ENCODE data around the gene ITGA7.

ITGA7 gene

GRCh38 chr12:55729819-55730818 is 22.4 kb upstream of the ITGA7 start:
- H3K36me3 ChIP-seq (ENCODE audit: control insufficient read depth, insufficient read depth, low read length): peaks cover 2% of the 10 kb centered on the region
- peak; percentile 66 for DNase-seq (ENCODE audit: extremely low read depth, insufficient read length)
- H3K27me3 ChIP-seq (replicated peaks; ENCODE audit: control insufficient read depth, insufficient read depth, low read length): no peaks in the 10 kb centered on the region
- H3K4me3 ChIP-seq (replicated peaks; ENCODE audit: low read depth, low read length): peak overlapping the region; percentile 88
- TF ChIP-seq CTCF (IDR thresholded peaks at IDR 0.05; ENCODE audit: insufficient read depth, low read length, poor library complexity, severe bottlenecking): no peak

DNA sequence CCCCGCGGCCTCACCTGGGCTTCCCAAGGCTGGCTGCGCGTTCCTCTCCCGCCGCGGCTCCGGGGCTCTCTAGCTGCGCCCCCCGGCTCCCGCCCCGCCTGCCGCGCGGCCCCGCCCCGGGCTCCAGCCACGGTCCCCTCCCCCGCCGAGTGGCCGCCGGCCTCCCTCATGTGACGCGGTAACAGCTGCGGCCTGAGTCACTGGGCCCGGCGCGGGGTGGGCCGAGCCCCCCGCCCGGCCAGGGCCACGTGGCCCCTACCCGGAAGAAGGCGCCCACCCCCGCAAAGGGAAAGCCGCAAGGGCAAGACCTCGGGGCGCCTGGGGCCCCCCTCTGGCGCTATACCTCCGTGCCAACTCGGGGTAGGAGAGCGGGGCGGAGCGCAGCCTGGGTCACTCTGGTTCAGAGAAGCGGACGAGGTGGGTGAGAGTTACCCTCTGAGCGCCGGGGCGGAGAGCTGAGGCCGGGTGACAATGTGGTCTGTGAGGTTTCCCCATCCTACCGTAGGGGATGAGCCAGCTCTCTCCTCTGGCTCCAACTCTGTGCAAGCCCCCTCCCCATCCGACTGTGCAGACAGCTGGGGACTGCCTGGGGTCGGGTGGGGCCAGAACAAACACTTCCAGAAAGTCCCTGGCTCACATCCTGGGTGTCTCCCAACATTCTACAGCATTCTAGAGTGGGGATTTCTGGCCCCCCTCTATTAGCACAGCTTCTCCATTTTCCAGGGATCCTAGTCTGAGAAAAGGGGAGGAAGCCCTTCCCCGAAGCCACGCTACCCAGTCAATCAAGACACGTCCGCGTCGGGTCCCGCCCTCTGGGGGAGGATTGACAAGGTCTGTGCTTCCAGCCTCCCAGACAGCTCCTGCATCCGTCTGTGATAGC is 21.5 kb upstream of the ITGA7 start, which contains the start of gene CD63:
CD63 (minus strand) TSS at position 71 of the 880 bp plus-strand sequence. CDS start 668 bp downstream, outside the sequence.
- H3K27me3 ChIP-seq (replicated peaks; ENCODE audit: control insufficient read depth, insufficient read depth, low read length): no peaks in the 10 kb centered on the region
- H3K36me3 ChIP-seq (ENCODE audit: control insufficient read depth, insufficient read depth, low read length): peaks cover 6% of the 10 kb centered on the region
- peak; percentile 16 for TF ChIP-seq CTCF (IDR thresholded peaks at IDR 0.05; ENCODE audit: insufficient read depth, low read length, poor library complexity, severe bottlenecking)
- peak within 1 kb of the TSS; percentile 88 for H3K4me3 ChIP-seq (replicated peaks; ENCODE audit: low read depth, low read length)
- peak; percentile 82 for DNase-seq (ENCODE audit: extremely low read depth, insufficient read length)

DNA sequence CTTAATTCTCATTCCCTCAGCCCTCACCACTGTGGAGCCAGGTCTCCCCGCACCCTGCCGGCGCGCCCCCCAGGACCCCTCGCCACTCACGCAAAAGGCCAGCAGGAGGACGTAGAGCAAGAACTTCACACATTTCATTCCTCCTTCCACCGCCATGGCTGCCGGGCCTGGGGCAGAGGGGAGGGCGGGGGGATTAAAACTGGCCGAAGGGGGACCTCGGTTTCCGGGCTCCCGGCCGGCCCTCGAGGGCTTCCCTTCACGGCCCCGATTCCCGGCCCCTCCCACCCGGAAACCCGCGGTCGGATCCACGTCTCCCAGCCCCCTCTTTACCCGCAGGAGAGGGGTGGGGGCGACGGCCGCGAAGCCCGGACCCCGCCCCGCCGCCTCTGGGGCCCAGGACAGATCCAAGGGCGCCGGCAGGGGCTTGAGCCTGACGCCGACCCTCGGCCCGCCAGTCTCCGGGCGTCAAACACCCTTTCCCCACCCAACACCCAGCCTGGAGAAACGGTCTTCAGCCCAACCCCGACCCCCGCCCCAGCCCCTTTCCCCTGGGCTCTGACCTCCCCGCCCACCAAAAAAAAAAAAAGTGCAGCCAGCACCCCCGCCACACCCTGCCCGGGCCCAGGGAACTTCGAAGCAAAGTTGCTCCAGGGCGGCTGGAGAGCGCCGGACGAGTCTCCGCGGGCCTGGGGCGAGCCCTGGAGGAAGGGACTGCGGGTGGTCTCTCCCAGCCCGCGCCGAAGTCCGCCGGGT is 20.7 kb upstream of the ITGA7 start:
- no peak for DNase-seq (ENCODE audit: extremely low read depth, insufficient read length)
- H3K27me3 ChIP-seq (replicated peaks; ENCODE audit: control insufficient read depth, insufficient read depth, low read length): no peaks in the 10 kb centered on the region
- peak overlapping the region; percentile 88 for H3K4me3 ChIP-seq (replicated peaks; ENCODE audit: low read depth, low read length)
- peaks cover 7% of the 10 kb centered on the region for H3K36me3 ChIP-seq (ENCODE audit: control insufficient read depth, insufficient read depth, low read length)
- TF ChIP-seq CTCF (IDR thresholded peaks at IDR 0.05; ENCODE audit: insufficient read depth, low read length, poor library complexity, severe bottlenecking): no peak

- DNase-seq (ENCODE audit: extremely low read depth, insufficient read length): no peak
- Histone ChIP-seq H3K4me3 (replicated peaks; ENCODE audit: low read depth, low read length) (peak overlapping the region; percentile 88), H3K36me3 (ENCODE audit: control insufficient read depth, insufficient read depth, low read length) (peaks cover 7% of the 10 kb centered on the region), H3K27me3 (replicated peaks; ENCODE audit: control insufficient read depth, insufficient read depth, low read length) (no peaks in the 10 kb centered on the region)
- no peak for TF ChIP-seq CTCF (IDR thresholded peaks at IDR 0.05; ENCODE audit: insufficient read depth, low read length, poor library complexity, severe bottlenecking)
Observed at GRCh38 chr12:55727643-55728185, 20.0 kb upstream of the ITGA7 start.

DNA sequence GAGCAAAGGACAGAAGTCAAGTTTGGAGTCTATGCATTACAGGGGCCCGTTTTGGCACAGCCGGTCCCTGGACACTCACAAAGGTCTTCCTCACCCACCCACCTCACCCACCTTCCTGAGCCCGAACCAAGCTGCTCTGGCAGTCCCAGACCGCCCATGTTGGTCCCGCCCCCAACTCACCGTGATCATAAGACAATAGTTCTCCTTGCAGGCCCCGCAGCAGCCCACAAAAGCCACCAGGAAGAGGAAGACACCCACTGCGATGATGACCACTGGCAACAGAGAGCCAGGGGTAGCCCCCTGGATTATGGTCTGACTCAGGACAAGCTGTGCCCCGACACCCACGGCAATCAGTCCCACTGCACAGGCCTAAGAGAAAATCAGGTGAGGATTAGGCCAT is 19.3 kb upstream of the ITGA7 start:
- TF ChIP-seq CTCF (IDR thresholded peaks at IDR 0.05; ENCODE audit: insufficient read depth, low read length, poor library complexity, severe bottlenecking): no peak
- Histone ChIP-seq H3K36me3 (ENCODE audit: control insufficient read depth, insufficient read depth, low read length) (peaks cover 7% of the 10 kb centered on the region), H3K27me3 (replicated peaks; ENCODE audit: control insufficient read depth, insufficient read depth, low read length) (no peaks in the 10 kb centered on the region), H3K4me3 (replicated peaks; ENCODE audit: low read depth, low read length) (no peak overlapping the region)
- DNase-seq (ENCODE audit: extremely low read depth, insufficient read length): no peak

Measured in GM06990 (cell line).